ENCODE data around the gene BOD1L2. TPM values are rescaled to one million over a fixed set of nuclear protein-coding genes. Genes with fewer than 3 reads are reported as not detected.

Gene BOD1L2
- polyA plus RNA-seq, 1 donor (not counting 4 experiments of a cell fraction or from before 2014, with no cell fraction given), result not detected

DNA sequence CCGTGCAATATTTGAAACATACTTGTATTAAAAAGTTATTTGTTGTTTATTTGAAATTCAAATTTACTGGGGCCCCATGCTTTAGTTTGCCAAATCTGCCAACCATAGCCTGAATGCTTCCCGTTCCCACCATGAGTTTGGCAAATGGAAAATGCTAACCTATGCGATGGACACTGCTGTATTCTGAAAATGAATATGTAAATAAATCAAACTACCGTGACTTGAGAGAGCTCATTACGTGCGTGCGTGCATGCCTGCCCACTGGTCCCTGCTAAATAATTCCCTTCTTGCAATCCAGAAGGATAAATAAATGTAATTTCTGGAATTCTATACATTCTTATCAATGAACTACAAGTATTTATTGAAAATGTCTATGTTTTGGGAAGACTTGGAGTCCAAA lies 3.2 kb downstream of the BOD1L2 start:
- no peaks in the 10 kb centered on the region for H3K27me3 ChIP-seq (ENCODE audit: control insufficient read depth, extremely low read depth, insufficient read depth, low read length)
- no peaks in the 10 kb centered on the region for H3K9me3 ChIP-seq (ENCODE audit: control insufficient read depth, low read depth, low read length)
- no peak overlapping the region for H3K9ac ChIP-seq (ENCODE audit: control insufficient read depth, extremely low read depth, insufficient read depth, low read length)
- no peaks in the 10 kb centered on the region for H3K79me2 ChIP-seq (ENCODE audit: control insufficient read depth, insufficient read depth, low read length)
- FAIRE-seq, result no peak
- dilution Hi-C loops (cut with MboI; ENCODE audit: extremely low pct_ligation_motif_present, low sequenced_read_pairs), result no loop called here
- H4K20me1 ChIP-seq (ENCODE audit: control insufficient read depth, extremely low read depth, insufficient read depth, low read length), result no peaks in the 10 kb centered on the region
- TF ChIP-seq, protein P1, sequence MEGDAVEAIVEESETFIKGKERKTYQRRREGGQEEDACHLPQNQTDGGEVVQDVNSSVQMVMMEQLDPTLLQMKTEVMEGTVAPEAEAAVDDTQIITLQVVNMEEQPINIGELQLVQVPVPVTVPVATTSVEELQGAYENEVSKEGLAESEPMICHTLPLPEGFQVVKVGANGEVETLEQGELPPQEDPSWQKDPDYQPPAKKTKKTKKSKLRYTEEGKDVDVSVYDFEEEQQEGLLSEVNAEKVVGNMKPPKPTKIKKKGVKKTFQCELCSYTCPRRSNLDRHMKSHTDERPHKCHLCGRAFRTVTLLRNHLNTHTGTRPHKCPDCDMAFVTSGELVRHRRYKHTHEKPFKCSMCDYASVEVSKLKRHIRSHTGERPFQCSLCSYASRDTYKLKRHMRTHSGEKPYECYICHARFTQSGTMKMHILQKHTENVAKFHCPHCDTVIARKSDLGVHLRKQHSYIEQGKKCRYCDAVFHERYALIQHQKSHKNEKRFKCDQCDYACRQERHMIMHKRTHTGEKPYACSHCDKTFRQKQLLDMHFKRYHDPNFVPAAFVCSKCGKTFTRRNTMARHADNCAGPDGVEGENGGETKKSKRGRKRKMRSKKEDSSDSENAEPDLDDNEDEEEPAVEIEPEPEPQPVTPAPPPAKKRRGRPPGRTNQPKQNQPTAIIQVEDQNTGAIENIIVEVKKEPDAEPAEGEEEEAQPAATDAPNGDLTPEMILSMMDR (optimal IDR thresholded peaks at IDR 0.05 in 1 of 3, IDR thresholded peaks at IDR 0.05 in 1 of 3, conservative IDR thresholded peaks at IDR 0.05 in 1 of 3; ENCODE audit: extremely low read depth in 1 of 3, insufficient read depth in 2 of 3, low read length in 3 of 3), result no peak
- TF ChIP-seq EZH2 (IDR thresholded peaks at IDR 0.05; ENCODE audit: low read length), result no peak
- H3K4me2 ChIP-seq (ENCODE audit: control insufficient read depth, extremely low read depth, insufficient read depth, low read depth, low read length), result no peak overlapping the region
- no peak overlapping the region for H2AFZ ChIP-seq (ENCODE audit: control insufficient read depth, low read length)
- no peaks in the 10 kb centered on the region for H3K4me1 ChIP-seq (ENCODE audit: control insufficient read depth, extremely low read depth, insufficient read depth, low read length)
- no peak for DNase-seq (ENCODE audit: low read depth, low spot score)
- H3K36me3 ChIP-seq (ENCODE audit: control insufficient read depth in 2 of 2, extremely low read depth in 1 of 2, insufficient read depth in 2 of 2, low read length in 2 of 2), result no peaks in the 10 kb centered on the region
- no peak overlapping the region for H3K27ac ChIP-seq (ENCODE audit: control insufficient read depth, insufficient read depth, low read length)
- no peak overlapping the region for H3K4me3 ChIP-seq (ENCODE audit: control insufficient read depth in 2 of 3, extremely low read depth in 1 of 3, insufficient read depth in 2 of 3, low read depth in 1 of 3, low read length in 3 of 3)
- H3K9me1 ChIP-seq (ENCODE audit: control insufficient read depth, extremely low read depth, insufficient read depth, low read length), result no peaks in the 10 kb centered on the region

DNA sequence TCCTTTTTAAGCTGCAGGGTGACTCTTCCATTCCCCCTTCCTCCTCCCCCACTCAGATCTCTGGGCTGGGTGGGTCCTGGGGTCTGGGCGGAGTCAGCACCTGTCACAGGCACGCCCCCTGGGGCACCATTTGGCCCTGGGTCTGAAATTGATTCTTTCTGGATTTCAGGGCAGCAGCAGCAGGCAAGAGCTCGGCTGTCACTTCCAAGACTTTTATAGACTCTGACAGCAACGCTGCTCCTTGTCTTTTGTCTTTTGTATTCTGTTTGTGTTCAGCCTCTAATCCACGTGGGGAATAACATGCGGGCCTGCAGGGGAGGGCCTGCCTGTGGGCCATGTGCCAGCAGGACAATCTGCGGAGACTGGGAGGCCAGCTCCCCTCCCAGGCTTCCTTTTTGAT lies 3.9 kb downstream of the BOD1L2 start:
- FAIRE-seq, result no peak

More for the DNA sequence above, 3.9 kb downstream of the BOD1L2 start:
- DNase-seq (ENCODE audit: low read depth, low spot score), result no peak
- Histone ChIP-seq H3K4me3 (ENCODE audit: control insufficient read depth in 2 of 3, extremely low read depth in 1 of 3, insufficient read depth in 2 of 3, low read depth in 1 of 3, low read length in 3 of 3) (no peak overlapping the region), H3K36me3 (ENCODE audit: control insufficient read depth in 2 of 2, extremely low read depth in 1 of 2, insufficient read depth in 2 of 2, low read length in 2 of 2) (no peaks in the 10 kb centered on the region), H3K4me1 (ENCODE audit: control insufficient read depth, extremely low read depth, insufficient read depth, low read length) (no peaks in the 10 kb centered on the region), H3K9me3 (ENCODE audit: control insufficient read depth, low read depth, low read length) (no peaks in the 10 kb centered on the region), H4K20me1 (ENCODE audit: control insufficient read depth, extremely low read depth, insufficient read depth, low read length) (no peaks in the 10 kb centered on the region), H3K9ac (ENCODE audit: control insufficient read depth, extremely low read depth, insufficient read depth, low read length) (no peak overlapping the region), H3K27ac (ENCODE audit: control insufficient read depth, insufficient read depth, low read length) (no peak overlapping the region), H3K79me2 (ENCODE audit: control insufficient read depth, insufficient read depth, low read length) (no peaks in the 10 kb centered on the region), H3K9me1 (ENCODE audit: control insufficient read depth, extremely low read depth, insufficient read depth, low read length) (no peaks in the 10 kb centered on the region), H3K27me3 (ENCODE audit: control insufficient read depth, extremely low read depth, insufficient read depth, low read length) (no peaks in the 10 kb centered on the region), H2AFZ (ENCODE audit: control insufficient read depth, low read length) (no peak overlapping the region), H3K4me2 (ENCODE audit: control insufficient read depth, extremely low read depth, insufficient read depth, low read depth, low read length) (no peak overlapping the region)
- TF ChIP-seq, protein P1 (optimal IDR thresholded peaks at IDR 0.05 in 1 of 3, IDR thresholded peaks at IDR 0.05 in 1 of 3, conservative IDR thresholded peaks at IDR 0.05 in 1 of 3; ENCODE audit: extremely low read depth in 1 of 3, insufficient read depth in 2 of 3, low read length in 3 of 3), result no peak
- no peak for TF ChIP-seq EZH2 (IDR thresholded peaks at IDR 0.05; ENCODE audit: low read length)
- dilution Hi-C loops (cut with MboI; ENCODE audit: extremely low pct_ligation_motif_present, low sequenced_read_pairs), result no loop called here
